Stimulated activated CD4-positive, alpha-beta T cell treated with anti-CD3 and anti-CD28 coated beads, Interleukin-4, amount 100 ng/mL, for 1 hour (primary cell): ENCODE results near the gene ME1.
"Not testable (repeated sequence)": the region's sequence is repeated elsewhere in the genome, so short reads cannot be mapped to it uniquely, and the experiment has no call there.

Experiments used
- DNase-seq: peaks from one replicate; pipeline ENCODE4 v3.0.0-alpha.2; 2020

Gene ME1

DNA sequence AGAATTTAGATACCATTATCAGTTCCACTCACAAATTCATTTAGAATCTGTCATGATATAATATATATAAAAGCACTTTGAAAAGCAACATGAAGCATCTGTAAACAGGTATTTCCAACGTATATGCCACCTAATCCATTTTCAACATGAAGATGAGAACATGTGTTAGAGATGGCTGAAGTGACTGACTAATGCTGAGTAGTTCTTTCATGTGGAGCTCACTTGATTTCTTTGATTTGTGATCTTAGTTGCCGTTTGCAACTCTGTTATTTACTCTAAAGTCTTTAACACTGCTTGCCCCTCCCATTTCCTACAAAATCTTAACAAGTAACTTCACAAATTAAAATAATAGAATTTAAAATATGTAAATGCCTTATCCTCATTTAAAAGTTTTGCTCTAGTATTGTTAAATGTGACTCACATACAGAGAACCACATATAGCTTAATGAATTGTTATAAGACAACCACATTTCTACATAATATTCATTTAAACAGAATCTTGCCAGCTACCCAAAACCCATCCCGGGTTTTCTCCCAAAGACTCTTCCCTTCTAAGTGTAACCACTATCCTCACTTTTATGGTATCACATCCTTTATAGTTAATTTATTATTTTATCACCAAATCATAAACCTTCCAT is 78.3 kb downstream of the ME1 start:
- DNase-seq, result no peak

GRCh38 chr6:83343121-83343520 is 87.7 kb downstream of the ME1 start:
- DNase-seq, result no peak

DNA sequence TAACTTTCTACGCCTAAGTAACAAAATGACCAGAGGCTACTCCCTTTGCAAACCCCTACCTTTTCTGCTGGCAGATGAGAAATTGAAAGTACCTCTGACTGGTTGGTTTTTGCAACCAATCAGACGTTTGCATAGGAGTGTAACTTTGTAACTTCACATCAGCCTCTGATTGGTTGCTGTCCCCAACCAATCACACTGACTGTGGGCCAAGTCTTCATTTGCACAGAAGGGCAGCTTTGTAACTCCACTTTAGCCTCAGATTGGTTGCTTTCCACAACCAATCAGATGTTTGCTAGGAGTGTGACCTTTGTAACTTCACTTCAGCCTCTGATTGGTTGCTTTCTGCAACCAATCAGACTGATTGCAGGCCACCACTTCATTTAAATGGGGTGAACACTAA is 89.1 kb downstream of the ME1 start:
- no peak for DNase-seq

GRCh38 chr6:83333916-83334315 is 96.9 kb downstream of the ME1 start:
- DNase-seq, result not testable (repeated sequence)

DNA sequence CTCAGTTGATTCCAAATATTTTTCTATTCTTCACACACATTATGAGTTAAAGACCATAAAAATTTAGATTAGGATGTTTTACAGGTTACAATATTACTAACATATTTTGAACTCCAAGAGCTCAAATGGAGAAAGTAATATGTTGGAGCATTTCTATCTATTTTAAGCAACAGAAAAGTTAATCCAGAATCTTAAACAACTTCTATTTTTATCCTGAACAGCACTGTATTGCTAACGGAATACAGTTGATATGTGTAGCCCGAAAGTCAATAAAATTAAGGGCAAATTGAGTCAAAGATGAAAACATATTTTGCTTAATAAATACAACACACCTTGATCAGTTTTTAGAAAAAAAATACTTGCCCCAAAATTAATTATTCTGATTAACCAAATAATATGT is 97.4 kb downstream of the ME1 start:
- DNase-seq, result no peak

- DNase-seq, result no peak
Measured at GRCh38 chr6:83314693-83315092, 116.2 kb downstream of the ME1 start.

GRCh38 chr6:83313882-83314281 is 117.0 kb downstream of the ME1 start:
- no peak for DNase-seq

DNA sequence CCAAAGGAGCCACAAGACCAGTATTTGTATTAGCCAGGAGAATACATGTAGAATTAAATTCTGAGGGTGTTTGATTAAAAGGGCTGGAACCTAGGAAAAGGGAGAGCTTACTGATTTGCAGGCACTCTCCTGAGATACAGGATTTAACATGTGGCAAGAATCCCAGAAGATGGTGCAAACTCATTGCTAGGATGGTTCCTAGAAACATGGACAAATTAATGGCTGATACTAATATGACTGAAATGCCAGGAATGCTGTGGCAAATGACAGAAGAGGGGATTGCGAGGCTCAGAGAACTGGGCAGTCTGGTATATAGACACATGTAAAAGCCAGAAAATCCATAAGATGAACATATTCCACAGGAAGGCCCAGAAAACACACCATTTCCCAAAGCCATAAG is 119.6 kb downstream of the ME1 start:
- DNase-seq, result no peak

GRCh38 chr6:83310046-83310445 is 120.8 kb downstream of the ME1 start:
- DNase-seq, result no peak

DNA sequence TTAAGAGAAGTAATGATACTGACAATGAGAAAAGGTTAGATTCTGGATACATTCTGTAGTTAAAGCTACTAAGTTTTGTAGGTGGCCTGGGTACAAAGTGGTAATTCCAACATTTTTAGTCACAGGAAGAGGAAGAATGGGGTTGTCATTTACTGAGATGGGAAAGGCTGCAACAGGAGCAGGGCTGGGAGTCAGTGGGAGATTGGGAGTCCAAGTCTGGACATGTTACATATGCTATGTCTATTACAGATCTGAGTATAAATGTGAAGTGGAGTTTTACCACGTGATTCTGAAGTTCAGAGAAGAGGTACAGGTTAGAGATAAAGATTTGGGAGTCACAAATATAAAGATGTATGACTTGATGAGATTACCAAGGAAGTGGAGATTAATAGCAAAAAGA is 121.5 kb downstream of the ME1 start:
- no peak for DNase-seq

DNA sequence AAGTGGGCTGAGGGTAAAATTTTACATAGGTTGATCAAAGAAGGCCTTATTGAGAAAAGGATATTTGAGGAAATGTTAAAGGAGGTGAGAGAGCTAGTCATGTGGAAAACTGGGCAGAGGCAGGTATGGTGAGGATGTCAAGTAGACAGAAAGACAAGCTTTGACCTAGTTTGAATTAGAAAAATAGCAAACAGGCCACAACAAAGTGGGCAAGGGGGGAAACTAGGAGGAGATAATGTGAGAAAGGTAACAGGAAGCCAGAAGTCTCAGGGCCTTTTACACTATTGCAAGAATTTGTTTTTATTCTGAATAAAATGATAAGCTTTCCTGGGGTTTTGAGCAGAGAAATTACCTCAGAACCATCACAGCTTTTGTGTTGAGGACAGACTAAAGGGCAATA is 122.0 kb downstream of the ME1 start:
- DNase-seq, result no peak

- no peak for DNase-seq
Measured at GRCh38 chr6:83307849-83308248, 123.0 kb downstream of the ME1 start.

GRCh38 chr6:83303426-83303825 is 127.4 kb downstream of the ME1 start:
- DNase-seq, result no peak

DNA sequence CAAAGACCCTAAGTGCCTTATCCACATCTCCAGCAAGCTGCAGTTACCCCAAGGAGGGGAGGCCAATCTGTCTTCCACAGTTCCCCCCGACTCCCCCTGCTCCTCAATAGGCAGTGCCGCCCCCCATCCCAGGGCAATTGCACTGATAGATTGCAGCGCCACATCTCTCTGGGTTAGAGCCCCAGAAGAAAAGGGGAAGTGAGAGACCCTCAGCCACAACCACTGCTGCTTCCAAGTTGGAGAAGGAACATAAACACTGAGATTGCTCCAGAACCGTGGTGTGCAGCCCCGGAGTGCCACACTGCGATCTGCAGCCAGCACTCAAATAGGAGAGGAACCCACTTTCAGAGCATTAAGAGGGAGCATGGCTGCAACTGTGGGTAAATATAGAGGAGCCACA is 136.2 kb downstream of the ME1 start:
- DNase-seq, result no peak

DNA sequence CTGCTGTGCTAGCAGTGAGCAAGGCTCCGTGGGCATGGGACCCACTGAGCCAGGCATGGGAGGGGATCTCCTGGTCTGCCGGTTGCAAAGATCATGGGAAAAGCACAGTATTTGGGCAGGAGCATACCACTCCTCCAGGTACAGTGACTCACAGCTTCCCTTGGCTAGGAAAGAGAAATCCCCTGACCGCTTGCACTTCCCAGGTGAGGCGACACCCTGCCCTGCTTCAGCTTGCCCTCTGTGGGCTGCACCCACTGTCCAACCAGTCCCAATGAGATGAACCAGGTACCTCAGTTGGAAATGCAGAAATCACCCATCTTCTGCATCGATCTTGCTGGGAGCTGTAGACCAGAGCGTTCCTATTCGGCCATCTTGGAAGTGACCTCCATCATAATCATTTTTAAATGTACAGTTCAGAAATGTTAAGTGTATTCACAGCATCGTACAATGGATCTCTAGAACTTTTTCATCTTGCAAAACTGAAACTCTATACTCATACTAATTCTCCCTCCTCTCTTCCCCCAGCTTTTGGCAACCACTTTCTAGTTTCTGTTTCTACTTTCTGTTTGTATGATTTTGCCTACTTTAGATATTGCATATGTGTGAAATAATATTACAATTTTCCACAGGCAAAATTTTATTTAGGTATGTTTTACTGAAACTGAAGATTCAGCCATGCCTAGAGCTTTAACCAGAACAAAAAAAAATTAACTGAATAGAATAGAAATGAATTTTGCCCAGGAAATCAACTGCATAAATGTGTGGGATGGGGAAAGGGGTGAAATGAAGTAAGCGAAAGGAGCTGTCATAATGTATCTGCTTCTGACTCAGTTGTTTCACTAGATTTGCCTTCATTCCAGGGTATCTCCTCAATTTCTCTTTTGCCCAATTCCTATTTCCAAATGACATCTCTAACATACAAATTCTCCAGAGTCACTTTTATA is 137.7 kb downstream of the ME1 start:
- no peak for DNase-seq

DNA sequence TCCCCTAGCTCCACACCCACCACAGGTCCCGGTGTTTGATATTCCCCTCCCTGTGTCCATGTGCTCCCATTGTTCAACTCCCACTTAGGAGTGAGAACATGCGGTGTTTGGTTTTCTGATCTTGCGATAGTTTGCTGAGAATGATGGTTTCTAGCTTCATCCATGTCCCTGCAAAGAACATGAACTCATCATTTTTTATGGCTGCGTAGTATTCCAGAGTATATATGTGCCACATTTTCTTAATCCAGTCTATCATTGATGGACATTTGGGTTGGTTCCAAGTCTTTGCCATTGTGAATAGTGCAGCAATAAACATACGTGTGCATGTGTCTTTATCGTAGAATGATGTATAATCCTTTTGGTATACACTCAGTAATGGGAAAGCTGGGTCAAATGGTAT is 143.6 kb downstream of the ME1 start:
- not testable (repeated sequence) for DNase-seq

GRCh38 chr6:83285917-83286316 is 144.9 kb downstream of the ME1 start:
- DNase-seq, result no peak

DNA sequence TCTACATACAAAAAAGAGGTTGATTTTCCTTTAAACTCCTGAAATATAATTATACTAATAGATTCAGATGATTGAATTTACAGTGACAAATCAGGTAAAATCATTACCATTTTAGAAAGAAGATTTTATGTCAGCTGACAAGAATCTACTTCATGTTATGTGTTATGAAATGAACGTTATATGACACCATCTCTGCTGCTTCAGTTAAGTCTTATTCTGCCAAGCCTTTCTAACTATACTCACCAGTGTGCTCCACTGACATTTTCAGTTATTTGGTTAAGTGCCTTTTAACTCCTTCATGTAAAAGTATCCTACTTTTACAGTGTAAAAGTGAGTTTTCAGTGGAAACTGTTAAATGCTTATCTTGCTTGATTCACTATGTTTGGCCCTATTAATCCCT is 157.3 kb downstream of the ME1 start:
- no peak for DNase-seq

- DNase-seq, result no peak
Measured at GRCh38 chr6:83270971-83271719, 159.7 kb downstream of the ME1 start.

DNA sequence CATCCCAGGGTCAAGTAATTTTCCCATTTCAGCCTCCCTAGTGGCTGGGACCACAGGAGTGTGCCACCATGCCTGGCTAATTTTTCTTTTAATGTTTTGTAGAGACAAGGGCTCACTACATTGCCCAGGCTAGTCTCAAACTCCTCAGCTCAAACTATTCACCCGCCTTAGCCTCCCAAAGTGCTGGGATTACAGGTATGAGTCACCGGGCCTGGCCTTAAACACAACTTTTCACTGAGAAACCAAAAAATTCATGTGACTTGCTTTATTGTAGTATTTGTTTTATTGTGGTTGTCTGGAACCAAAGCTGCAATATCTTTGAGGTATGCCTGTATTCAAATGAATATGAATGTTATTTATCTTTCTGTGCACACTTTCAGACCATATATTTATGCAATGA is 165.5 kb downstream of the ME1 start:
- no peak for DNase-seq

DNA sequence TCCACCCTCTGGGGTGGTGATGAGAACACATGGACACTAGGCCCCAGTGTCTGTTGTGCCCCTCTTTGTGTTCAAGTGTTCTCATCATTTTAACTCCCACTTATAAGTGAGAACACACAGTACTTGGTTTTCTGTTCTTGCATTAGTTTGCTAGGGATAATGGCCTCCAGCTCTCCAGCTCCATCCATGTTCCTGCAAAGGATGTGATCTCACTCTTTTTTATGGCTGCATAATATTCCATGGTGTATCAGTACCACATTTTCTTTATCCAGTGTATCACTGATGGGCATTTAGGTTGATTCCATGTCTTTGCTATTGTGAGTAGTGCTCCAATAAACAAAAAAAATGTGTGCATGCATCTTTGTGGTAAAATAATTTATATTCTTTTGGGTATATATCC is 170.3 kb downstream of the ME1 start:
- DNase-seq, result no peak

DNA sequence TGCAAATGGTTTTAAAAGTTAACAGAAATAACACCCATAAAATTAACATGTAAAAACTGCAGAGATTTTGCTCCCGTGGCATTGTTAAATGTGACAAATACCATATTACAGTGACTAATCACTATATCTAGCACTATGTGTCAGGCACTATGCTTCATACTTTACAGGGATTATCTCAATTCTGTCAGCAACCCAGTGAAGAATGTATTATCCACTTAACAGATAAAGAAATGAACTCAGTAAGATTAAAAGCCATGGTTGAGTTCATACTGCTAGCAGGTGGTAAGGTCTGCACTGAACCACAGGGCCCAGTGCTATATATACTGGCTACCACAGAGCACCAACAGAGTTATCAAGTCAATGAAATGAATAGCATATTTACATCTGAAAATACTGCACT is 172.3 kb downstream of the ME1 start:
- DNase-seq, result no peak

- DNase-seq, result no peak
Measured at GRCh38 chr6:83257791-83258190, 173.1 kb downstream of the ME1 start.

DNA sequence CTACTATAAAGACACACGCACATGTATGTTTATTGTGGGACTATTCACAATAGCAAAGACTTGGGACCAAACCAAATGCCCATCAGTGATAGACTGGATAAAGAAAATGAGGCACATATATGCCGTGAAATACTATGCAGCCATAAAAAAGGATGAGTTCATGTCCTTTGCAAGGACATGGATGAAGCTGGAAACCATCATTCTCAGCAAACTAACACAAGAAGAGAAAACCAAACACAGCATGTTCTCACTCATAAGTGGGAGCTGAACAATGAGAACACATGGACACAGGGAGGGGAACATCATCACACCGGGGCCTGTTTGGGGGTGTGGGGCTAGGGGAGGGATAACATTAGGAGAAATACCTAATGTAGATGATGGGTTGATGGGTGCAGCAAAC is 174.1 kb downstream of the ME1 start:
- DNase-seq, result not testable (repeated sequence)
